RPMI7951 (cell line): ENCODE measurements around the gene ALG5. TPM values are rescaled to one million over a fixed set of nuclear protein-coding genes. Genes with fewer than 3 reads are reported as not detected.

ENCODE experiments used
- DNase-seq: peaks from one replicate; pipeline ENCODE4 v3.0.0-alpha.2; 2012; ENCODE audit warnings: low read depth
- total RNA-seq: library from RNA; depleted of rRNA; stranded (reverse); fragments of >200 nt; shearing (Covaris generic); gene quantifications from 2 replicates; pipeline ENCODE4 v1.2.3, GENCODE V29; 2014; rRNA removed

Gene ALG5
- total RNA-seq, 1 experiment from 2014 or later, result 33.8 TPM

DNA sequence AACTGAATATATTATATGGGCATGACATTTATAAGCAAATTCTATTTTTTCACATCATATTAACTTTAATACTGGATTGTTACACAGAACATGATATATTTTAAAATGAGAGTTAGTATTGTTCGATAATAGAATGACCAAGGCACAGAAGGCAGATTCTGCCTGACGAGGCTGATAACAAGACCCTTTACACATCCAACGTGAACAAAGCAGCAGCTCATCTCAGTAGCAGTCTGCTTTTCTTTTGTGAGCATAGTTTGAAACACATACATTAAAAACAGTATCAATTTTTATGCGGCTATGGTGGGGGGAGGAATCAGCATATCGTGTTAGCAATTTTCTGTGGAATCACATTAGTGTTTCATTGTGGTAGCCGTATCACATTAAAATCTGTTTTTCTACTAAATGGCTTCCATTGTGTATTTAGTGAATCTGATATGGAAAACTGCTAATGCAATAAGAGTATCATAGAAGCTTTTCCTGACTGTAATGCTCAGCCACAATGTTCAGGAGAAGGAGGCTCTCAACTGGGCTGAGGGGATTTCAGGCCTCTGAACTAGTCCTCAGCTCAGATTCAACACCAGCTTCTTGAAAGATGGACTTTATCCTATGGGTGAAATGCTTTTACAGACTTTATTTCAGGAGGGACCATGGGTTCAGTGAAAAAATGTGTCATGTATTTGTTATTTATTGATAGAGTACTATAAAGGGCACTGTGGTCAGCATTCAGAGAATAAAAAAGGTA lies 83.1 kb downstream of the ALG5 start:
- DNase-seq, result no peak

DNA sequence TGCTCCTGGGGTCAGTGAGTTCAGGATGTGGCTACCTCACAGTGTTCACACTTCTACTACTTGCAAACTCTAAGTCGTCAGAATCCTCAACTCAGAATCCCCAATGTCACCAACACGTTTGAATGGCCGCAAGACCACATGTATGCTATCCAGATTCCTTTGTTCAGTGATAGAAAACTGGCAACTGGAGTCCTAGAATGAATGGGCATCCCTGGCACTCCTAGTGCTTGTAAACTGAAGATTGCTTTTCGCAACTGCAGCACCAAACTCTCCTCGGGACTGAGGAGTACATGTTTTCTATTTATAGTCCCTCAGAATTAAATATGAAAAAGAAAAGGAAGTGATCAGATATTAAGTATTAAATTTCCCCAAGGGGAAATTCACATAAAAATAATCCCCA lies 84.0 kb downstream of the ALG5 start:
- no peak for DNase-seq

DNA sequence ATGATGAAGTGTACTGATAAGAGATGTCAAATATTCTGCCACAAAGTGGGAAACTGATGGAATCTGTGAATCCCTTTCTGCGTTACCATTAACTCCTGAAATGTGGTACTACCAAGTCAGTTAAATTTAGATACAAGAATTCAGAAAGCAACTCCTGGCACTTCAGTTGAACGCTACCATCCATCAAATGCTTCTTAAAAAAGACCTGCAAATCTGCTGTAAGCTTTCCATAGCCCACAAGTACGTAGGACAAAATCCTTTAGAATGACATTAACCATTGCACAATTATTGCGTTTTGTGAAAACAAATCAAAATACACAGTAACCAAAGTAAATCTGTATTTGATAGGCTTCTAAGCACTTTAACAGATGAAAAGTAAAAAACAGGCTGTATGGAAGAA lies 84.5 kb downstream of the ALG5 start:
- DNase-seq, result no peak

DNA sequence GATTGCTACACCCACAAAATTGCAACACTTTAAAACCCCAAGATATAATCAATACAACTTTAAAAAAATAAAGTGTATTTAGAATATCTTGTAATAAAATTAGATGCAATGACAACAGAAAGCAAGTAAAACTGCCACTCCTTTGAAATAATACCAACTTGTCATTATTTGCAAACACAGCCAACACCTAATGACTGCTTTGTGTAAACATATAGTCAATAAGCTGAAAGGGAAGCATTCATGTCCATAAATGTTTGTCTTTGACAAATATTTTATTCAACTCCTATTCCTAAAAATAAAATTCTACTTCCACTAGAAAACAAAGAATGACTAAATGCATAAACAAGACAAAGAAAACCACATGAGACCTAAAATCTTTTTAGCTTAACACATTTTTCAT lies 85.7 kb downstream of the ALG5 start:
- DNase-seq, result no peak

DNA sequence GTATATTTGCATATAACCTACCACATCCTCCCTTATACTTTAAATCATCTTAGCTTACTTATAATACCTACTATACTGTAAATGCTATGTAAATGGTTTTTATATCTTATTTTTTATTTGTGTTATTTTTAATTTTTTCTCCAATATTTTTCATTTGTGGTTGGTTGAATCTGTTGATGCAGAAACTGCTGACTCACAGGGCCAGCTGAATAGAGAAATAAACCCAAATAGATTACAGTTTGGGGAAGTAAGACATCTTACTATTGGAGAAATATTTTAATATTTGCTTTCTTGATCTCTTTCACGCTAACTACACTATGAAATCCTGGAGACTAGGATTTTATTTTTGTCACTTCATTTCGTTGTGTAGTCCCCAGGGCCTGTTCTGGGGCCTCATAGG lies 86.2 kb downstream of the ALG5 start:
- DNase-seq, result no peak

DNA sequence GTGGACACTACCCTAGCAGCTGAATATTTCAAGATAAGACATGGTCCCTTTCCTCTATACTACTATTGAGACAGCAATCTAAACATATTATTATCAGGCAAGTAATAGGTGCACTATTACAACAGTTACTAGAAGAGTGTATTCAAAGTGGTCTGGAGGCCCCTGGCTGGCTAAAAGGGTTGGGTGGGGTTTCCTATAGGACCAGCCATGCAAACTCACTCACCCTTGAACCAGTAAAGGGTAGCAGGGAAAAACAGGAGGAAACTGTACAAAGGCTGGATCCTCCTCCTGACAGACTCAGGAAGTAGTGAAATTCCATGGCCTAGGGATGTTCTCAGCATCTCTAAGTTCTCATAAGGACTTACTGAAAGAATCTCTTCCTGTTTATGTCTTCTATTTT lies 86.8 kb downstream of the ALG5 start:
- DNase-seq, result no peak

DNA sequence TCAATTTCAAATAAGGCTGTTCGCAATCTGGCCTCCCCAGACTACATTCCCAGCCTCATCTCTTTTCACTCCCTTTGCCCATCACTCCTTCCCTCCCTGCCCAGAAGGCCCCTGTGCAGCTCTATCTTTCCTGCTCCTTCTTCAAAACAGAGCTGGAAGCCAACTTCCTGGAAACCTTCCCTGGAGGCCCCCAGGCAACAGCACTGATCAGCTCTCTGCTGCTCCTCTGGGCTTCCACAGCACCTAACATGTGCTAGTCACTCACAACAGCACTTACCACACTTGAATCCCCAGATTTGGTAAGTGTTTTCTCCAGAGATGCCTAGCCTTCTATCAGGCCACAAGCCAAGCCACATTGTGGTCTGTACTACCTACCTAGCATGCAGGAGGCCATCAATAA lies 88.6 kb downstream of the ALG5 start:
- no peak for DNase-seq

DNA sequence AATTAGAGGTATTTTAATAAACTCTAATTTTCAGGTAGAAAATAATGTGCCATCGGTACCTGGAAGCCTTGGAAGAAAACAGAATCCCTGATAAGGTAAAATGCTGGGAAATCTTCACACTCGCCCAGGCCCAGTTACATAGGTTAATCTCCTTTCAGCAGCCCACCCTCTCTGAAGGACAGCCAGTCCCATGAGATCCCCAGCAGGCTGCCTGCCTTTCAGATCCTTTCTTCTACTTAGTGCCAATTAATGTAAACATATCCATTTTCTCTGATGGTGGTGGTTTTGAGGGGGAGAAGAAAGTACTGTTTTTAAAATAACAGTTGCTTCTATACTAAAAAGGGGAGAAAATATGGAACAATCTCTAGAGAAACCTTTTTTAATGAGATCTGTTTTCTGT lies 91.3 kb downstream of the ALG5 start:
- no peak for DNase-seq

DNA sequence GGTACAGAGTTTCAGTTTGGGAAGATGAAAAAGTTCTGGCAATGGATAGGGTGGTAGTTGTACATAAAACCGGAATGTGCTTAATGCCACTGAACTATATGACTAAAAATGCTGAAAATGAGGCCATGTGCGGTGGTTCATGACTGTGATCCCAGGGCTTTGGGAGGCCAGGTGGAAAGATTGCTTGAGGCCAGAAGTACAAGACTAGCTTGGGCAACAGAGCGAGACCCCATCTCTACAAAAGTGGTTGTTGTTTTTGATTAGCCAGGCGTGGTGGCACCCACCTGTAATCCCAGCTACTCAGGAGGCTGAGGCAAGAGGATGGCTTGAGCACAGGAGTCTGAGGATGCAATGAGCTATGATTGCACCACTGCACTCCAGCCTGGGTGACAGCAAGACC lies 91.9 kb downstream of the ALG5 start:
- no peak for DNase-seq

DNA sequence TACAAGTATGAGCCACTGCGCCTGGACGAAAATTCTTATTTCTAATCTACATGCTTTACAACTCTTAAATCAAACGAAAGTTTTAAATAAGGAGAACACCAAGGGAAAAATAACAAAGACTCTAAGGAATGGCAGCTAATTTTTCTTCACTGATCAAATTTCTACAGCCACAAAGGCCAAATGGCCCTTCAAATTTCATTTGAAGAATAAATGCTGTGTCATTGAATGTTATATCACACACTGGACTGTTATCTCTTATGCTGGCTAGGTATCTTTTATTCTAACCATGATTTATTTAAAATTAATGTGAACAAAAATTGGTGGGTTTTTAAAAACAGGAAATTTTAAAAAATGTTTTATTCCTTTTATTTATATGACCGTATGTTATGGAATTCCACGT lies 93.2 kb downstream of the ALG5 start:
- no peak for DNase-seq

DNA sequence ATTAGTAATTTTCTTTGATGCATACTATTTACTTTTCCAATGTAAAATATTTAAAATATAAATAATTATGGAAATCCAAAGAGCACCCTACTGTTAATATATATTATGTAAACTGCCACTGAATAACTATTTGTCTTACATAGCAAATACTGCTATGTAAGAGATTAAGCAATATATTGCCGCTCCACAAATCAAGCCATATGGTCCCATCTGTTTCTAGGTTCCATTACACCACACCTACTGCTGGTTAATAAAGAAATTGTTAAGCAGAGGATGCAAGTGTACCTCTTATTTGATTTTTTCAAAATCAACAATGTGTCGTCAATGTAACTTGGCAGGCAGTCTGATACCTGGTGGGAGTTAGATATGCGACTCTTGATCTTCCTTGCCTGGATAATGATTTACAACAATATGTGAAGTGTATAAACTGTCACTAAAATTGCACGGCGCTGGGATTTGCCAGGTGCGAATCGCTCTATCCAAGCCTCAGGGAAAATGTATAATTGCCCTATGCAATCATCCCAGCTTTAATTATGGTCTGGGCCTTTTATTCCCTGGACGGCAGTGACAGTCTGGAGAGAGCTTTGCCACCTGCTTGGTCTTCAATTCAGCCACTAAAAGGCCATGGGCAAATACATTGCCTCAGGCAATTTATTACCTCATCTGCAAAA lies 95.1 kb downstream of the ALG5 start:
- DNase-seq, result no peak

Other genes with a start within 250 kb of the ALG5 start
- 0.96 and 1.3 TPM in 2 replicates for gene RFXAP, start 180.1 kb downstream of the ALG5 start, total RNA-seq
- gene SMAD9, start 79.1 kb downstream of the ALG5 start, total RNA-seq, result 0.12 TPM in 1 of 2 replicates, not detected in the other
- 83.1 and 89.0 TPM in 2 replicates for gene EXOSC8, start 1.4 kb upstream of the ALG5 start, total RNA-seq
- 36.6 and 60.3 TPM in 2 replicates for gene SUPT20H, start 60.3 kb upstream of the ALG5 start, total RNA-seq
- gene CSNK1A1L, start 106.3 kb upstream of the ALG5 start, total RNA-seq, result not detected in 2 replicates